ENCODE measurements around the gene SLX9. TPM values are rescaled to one million over a fixed set of nuclear protein-coding genes. Genes with fewer than 3 reads are reported as not detected.
A peak's percentile ranks its signal among the peaks of the same experiment; 100 is the strongest.
"Not testable (repeated sequence)": the region's sequence is repeated elsewhere in the genome, so short reads cannot be mapped to it uniquely, and the experiment has no call there.

The SLX9 gene
- total RNA-seq, 1 donor from 2014 or later, result 31.8 TPM

- Mint-ChIP-seq H3K27me3 (ENCODE audit: low read depth) (peaks cover 5% of the 10 kb centered on the region), H3K9me3 (peaks cover 13% of the 10 kb centered on the region), H3K4me1 (peaks cover 19% of the 10 kb centered on the region), H3K4me3 (peak overlapping the region; percentile 48), H3K36me3 (peaks cover 10% of the 10 kb centered on the region), H3K27ac (no peak overlapping the region)
- DNase-seq (ENCODE audit: low spot score in 2 of 2, unreplicated experiment in 2 of 2), result peak in 1 of 2 experiments; percentile 16
- no peak for TF ChIP-seq CTCF (IDR thresholded peaks at IDR 0.05; ENCODE audit: unreplicated experiment)
Measured at GRCh38 chr21:45019887-45020537, 80.2 kb downstream of the SLX9 start.

GRCh38 chr21:45020629-45021427, 81.0 kb downstream of the SLX9 start:
- no peak overlapping the region for H3K27ac Mint-ChIP-seq
- no peak for DNase-seq (ENCODE audit: low spot score in 2 of 2, unreplicated experiment in 2 of 2)
- H3K4me3 Mint-ChIP-seq, result peak overlapping the region; percentile 30
- H3K9me3 Mint-ChIP-seq, result peaks cover 17% of the 10 kb centered on the region
- H3K4me1 Mint-ChIP-seq, result peaks cover 19% of the 10 kb centered on the region
- TF ChIP-seq CTCF (IDR thresholded peaks at IDR 0.05; ENCODE audit: unreplicated experiment), result no peak
- H3K27me3 Mint-ChIP-seq (ENCODE audit: low read depth), result peaks cover 5% of the 10 kb centered on the region
- H3K36me3 Mint-ChIP-seq, result peaks cover 11% of the 10 kb centered on the region

- TF ChIP-seq CTCF (IDR thresholded peaks at IDR 0.05; ENCODE audit: unreplicated experiment), result no peak
- Mint-ChIP-seq H3K9me3 (peaks cover 17% of the 10 kb centered on the region), H3K27me3 (ENCODE audit: low read depth) (peaks cover 5% of the 10 kb centered on the region), H3K36me3 (peaks cover 11% of the 10 kb centered on the region), H3K4me1 (peaks cover 17% of the 10 kb centered on the region), H3K4me3 (no peak overlapping the region), H3K27ac (peak overlapping the region; percentile 25)
- no peak for DNase-seq (ENCODE audit: low spot score in 2 of 2, unreplicated experiment in 2 of 2)
Measured at GRCh38 chr21:45021428-45022347, 81.9 kb downstream of the SLX9 start.

DNA sequence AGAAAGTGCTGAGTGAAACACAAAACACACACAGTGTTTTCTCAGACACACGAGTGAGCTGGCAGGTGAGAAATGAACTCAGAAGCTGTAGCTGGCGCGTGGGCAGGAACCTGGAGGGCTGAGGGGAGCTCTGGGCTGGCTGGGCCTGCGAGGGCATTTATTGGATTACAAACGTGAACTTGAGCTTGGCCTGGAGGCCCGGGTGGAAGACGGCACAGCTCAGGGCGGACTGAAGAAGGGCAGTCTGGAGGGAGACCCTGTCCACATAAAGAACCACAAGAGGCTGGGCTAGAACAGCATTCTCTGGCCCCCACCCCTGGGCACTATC, 82.5 kb downstream of the SLX9 start:
- TF ChIP-seq CTCF (IDR thresholded peaks at IDR 0.05; ENCODE audit: unreplicated experiment), result no peak
- Mint-ChIP-seq H3K27me3 (ENCODE audit: low read depth) (peaks cover 5% of the 10 kb centered on the region), H3K4me1 (peaks cover 15% of the 10 kb centered on the region), H3K27ac (no peak overlapping the region), H3K36me3 (peaks cover 11% of the 10 kb centered on the region), H3K4me3 (no peak overlapping the region), H3K9me3 (peaks cover 17% of the 10 kb centered on the region)
- DNase-seq (ENCODE audit: low spot score in 2 of 2, unreplicated experiment in 2 of 2), result no peak

- no peak for DNase-seq (ENCODE audit: low spot score in 2 of 2, unreplicated experiment in 2 of 2)
- H3K27ac Mint-ChIP-seq, result no peak overlapping the region
Measured at GRCh38 chr21:45022736-45023135, 82.9 kb downstream of the SLX9 start.

DNA sequence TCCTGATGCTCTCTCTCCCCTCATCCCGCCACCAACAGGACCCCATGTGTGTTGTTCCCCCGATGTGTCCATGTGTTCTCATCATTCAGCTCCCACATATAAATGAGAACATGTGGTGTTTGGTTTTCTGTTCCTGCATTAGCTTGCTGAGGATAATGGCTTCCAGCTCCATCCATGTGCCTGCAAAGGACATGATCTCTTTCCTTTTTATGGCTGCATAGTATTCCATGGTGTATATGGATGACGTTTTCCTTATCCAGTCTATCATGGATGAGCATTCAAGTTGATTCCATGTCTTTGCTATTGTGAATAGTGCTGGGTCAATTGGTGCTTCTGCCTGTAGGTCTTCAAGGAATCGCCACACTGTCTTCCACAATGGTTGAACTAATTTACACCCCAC, 84.7 kb downstream of the SLX9 start:
- not testable (repeated sequence) for H3K27me3 Mint-ChIP-seq (ENCODE audit: low read depth); H3K4me3 Mint-ChIP-seq; H3K27ac Mint-ChIP-seq; DNase-seq (ENCODE audit: low spot score in 2 of 2, unreplicated experiment in 2 of 2); H3K4me1 Mint-ChIP-seq
- Mint-ChIP-seq H3K36me3 (peaks cover 11% of the 10 kb centered on the region), H3K9me3 (peaks cover 17% of the 10 kb centered on the region)

More at GRCh38 chr21:45022736-45023135, 82.9 kb downstream of the SLX9 start:
- peaks cover 2% of the 10 kb centered on the region for H3K27me3 Mint-ChIP-seq (ENCODE audit: low read depth)
- H3K36me3 Mint-ChIP-seq, result peaks cover 11% of the 10 kb centered on the region
- no peak for TF ChIP-seq CTCF (IDR thresholded peaks at IDR 0.05; ENCODE audit: unreplicated experiment)
- H3K4me3 Mint-ChIP-seq, result no peak overlapping the region
- peaks cover 11% of the 10 kb centered on the region for H3K4me1 Mint-ChIP-seq
- peaks cover 17% of the 10 kb centered on the region for H3K9me3 Mint-ChIP-seq
